Stimulated activated naive CD4-positive, alpha-beta T cell treated with Interleukin-2 at 50 U/mL for 16 hours (primary cell): Measurements from ENCODE around the gene CDC42BPA.

Source experiments
- DNase-seq: peaks from one replicate; lab custom pipeline; 2025; lab: John Stamatoyannopoulos, UW

Gene CDC42BPA

GRCh38 chr1:226993814-226994585 lies 324.3 kb downstream of the CDC42BPA start:
- DNase-seq = no peak

GRCh38 chr1:226991920-226992319 lies 326.4 kb downstream of the CDC42BPA start:
- DNase-seq = no peak

- peak; percentile 49 for DNase-seq
These were observed 328.1 kb downstream of the CDC42BPA start for GRCh38 chr1:226990133-226990716.

- no peak for DNase-seq
These were observed 329.0 kb downstream of the CDC42BPA start for GRCh38 chr1:226989085-226989920.

- DNase-seq = no peak
These were observed 330.0 kb downstream of the CDC42BPA start for GRCh38 chr1:226988334-226988666.

GRCh38 chr1:226987623-226988333 lies 330.5 kb downstream of the CDC42BPA start:
- no peak for DNase-seq

GRCh38 chr1:226987179-226987536 lies 331.1 kb downstream of the CDC42BPA start:
- no peak for DNase-seq

GRCh38 chr1:226986496-226987178 lies 331.7 kb downstream of the CDC42BPA start:
- no peak for DNase-seq

GRCh38 chr1:226985839-226986463 lies 332.3 kb downstream of the CDC42BPA start:
- DNase-seq = no peak

GRCh38 chr1:226985239-226985838 lies 333.0 kb downstream of the CDC42BPA start:
- DNase-seq = no peak

- no peak for DNase-seq
These were observed 333.6 kb downstream of the CDC42BPA start for GRCh38 chr1:226984521-226985238.

GRCh38 chr1:226983992-226984364 lies 334.3 kb downstream of the CDC42BPA start:
- no peak for DNase-seq

- no peak for DNase-seq
These were observed 334.9 kb downstream of the CDC42BPA start for GRCh38 chr1:226983247-226983991.

- no peak for DNase-seq
These were observed 335.7 kb downstream of the CDC42BPA start for GRCh38 chr1:226982451-226983177.

- DNase-seq = no peak
These were observed 336.5 kb downstream of the CDC42BPA start for GRCh38 chr1:226981838-226982237.

GRCh38 chr1:226981386-226981817 lies 336.9 kb downstream of the CDC42BPA start:
- DNase-seq = no peak

GRCh38 chr1:226980565-226981385 lies 337.5 kb downstream of the CDC42BPA start:
- no peak for DNase-seq

- no peak for DNase-seq
These were observed 338.2 kb downstream of the CDC42BPA start for GRCh38 chr1:226980122-226980560.
